T-helper 2 cell (primary cell): ENCODE data around the gene ZNF487.
"Not testable (repeated sequence)": the region's sequence is repeated elsewhere in the genome, so short reads cannot be mapped to it uniquely, and the experiment has no call there.

Experiments used
- DNase-seq, 5 experiments: peaks; one replicate each; pipeline versions ENCODE4 v3.0.0 to v3.0.0-alpha.2; 2012 to 2022

The ZNF487 gene

DNA sequence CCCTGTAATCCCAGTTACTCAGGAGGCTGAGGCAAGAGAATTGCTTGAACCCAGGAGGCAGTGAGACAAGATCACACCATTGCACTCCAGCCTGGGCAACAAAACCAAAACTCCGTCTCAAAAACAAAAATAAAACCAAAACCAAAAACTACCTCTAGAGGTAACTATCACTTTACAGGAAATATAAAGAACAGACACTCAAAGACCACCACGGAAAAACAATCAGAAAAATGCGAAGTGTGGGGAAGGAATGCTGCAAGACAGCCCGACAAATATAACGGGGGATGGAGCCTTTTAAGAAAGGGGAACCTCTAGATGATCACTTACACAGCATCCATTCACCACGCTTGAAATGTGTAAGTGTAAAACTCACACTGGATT, 32.2 kb upstream of the ZNF487 start:
- peak in 2 of 5 experiments; percentile 48 to 58 for DNase-seq

DNA sequence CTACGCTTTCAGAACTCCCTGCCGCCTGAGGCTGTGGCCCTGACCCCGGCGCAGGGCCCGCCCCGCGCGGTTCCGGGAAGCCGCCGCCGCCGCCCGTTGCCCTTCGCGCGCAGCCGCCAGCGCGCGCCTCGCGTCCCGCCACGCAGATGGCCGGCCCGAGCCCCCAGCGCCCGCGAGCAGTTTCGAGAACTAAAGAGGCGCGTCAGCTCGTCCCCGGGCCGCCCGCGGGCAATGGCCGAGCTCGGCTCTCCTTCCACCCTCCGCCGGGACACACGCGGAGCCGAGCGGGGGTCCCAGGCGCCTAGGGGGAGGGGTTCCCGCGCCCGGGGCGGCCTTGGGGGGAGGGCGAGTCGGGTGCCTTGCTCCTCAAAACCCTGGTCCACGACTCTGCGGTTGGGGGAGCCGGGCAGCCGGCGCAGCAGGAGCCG, 29.7 kb upstream of the ZNF487 start:
- DNase-seq, result peak; percentile 31 to 70 (median 41)

DNA sequence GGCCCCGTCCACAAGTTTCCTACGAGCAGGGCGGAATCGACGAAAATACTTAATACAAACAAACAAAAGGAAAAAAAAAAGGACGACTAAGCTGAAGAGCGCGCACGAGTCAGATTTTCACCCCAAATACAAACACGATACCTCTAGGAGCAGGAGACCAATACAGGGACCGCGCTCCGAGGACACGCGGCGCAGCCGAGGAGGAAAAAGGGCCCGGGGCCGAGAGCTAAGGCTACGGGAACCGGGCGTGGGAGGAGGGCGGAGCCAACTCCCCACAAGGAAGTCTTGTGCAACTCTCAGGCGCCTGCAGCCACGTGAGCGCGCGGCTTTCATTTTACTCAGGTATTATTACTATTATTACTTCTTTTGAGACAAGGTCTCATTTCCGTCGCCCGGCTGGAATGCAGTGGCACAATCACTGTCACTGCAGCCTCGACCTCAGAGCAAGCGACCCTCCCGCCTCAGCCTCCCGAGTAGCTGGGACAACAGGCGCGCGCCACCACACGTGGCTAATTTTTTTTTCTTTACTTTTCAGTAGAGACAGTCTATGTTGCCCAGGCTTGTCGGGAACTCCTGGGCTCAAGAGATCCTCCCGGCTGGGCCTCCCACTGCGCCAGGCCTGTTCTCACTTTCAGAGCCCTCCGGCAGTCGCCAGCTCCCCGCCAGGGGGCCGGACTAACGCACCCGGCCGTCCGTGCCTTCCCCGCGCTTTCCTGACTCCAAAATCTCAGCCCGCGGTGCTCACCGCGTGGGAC, 29.2 kb upstream of the ZNF487 start:
- peak; percentile 67 to 94 (median 82) for DNase-seq

DNA sequence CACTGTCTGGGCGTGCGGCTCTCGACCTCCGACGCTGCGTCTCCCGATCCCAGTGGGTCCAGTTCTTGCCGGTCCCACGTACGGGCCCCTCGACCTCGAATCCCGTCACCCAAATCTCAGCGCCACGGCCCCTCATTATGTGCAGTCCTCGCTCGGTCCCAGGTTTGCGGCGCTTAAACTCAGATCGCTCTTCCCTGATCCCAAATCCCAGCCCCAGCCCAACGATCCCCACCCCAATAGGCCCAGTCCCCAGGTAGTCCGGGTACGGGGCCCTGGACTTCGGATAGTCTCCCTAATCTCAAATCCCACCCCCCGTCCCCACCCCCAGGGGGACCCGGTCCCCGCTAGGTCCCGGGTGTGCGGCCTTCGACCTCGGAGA, 28.6 kb upstream of the ZNF487 start:
- peak in 1 of 5 experiments; percentile 9 for DNase-seq

DNA sequence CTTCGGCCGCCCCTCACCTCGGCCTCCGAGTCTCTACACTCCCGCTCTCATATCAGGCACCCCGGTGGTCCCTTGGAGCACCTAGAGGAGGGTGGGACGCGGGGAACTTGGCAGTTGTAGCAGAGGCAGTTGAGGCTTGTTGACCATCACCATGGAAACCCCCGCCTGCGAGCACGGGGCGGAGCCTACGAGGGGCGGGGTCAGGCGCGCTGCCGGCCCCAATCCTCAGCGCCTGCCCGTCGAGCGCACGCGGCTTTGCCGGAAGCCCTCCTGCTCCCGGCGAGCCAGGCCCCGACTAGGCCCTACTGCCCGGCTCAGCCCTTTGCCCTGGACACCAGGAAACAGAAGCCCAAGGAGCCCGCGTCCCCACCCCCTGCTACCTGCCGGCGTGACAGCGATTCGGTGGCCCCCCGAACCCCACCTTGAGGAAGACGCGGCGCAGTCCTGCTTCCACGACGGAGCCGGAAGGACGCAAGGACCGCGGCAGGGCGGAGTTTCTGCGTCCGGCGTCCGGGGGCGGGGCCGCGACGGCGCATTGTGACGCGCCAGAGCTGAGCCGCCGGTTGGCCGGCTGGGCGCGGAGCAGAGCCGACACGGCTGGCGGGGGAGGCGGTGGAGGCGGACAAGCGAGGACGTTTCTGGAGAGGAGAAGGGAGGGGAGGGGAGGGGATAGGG, 28.1 kb upstream of the ZNF487 start, which contains the start of gene HNRNPF:
TSS of gene HNRNPF (minus strand) at position 477 of the 675 bp plus-strand sequence. CDS start 21,302 bp downstream, outside the sequence.
- DNase-seq, result peak; percentile 89 to 98 (median 92)

DNA sequence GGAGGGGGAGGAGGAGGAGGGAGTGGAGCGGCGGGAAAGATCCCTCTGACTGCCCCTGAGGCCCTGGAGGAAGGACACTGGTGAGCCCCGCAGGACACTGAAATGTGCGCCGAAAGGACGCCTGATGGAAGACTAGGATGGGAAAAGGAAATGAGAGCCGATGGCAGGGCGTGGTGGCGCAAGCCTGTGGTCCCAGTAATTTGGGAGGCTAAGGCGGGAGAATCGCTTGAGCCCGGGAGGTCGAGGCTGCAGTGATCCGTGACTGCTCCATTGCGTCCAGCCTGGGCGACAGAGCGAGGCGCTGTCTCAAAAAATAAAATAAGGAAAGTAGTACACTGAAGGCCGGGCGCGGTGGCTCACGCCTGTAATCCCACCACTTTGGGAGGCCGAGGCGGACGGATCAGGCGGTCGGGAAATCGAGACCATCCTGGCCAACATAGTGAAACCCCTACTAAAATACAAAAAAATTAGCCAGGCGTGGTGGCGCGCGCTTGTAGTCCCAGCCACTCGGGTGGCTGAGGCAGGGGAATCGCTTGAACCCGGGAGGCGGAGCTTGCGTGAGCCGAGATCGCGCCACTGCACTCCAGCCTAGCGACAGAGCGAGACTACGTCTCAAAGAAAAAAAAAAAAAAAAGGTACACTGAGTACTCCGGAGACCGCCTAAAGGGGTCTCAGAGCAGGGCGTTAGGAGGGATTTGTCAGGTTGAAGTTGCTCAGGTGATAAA, 27.4 kb upstream of the ZNF487 start:
- peak; percentile 30 to 91 (median 66) for DNase-seq

DNA sequence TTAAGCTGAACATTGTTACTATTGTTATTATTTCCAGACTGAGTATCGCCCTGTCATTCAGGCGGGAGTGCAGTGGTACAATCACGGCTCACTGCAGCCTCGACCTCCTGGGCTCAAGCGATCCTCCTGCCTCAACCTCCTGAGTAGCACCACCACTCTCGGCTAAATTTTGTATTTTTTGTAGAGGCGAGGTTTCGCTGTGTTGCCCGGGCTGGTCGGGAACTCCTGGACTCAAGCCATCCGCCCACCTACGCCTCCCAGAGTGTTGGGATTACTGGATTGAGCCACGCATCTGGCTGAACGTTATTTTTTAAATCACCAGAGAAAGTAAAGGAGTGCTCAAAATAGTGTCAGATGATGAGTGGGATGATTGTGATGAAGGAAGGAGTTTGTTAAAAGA, 26.6 kb upstream of the ZNF487 start:
- DNase-seq, result no peak

DNA sequence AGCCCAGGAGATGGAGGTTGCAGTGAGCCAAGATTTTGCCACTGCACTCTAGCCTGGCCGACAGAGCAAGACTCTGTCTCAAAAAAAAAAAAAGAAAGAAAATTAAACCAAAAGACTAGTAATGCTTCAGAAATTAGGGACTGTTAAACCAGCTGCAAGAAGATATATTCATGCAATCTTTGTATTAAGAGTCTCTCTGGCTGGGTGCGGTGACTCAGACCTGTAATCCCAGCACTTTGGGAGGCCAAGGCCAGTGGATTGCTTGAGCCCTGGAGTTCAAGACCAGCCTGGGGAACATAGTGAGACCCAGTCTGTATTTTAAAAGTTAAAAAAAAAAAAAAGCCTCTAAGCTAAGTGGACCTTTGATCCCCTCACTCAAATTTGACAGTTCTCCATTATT, 25.4 kb upstream of the ZNF487 start:
- DNase-seq, result no peak

DNA sequence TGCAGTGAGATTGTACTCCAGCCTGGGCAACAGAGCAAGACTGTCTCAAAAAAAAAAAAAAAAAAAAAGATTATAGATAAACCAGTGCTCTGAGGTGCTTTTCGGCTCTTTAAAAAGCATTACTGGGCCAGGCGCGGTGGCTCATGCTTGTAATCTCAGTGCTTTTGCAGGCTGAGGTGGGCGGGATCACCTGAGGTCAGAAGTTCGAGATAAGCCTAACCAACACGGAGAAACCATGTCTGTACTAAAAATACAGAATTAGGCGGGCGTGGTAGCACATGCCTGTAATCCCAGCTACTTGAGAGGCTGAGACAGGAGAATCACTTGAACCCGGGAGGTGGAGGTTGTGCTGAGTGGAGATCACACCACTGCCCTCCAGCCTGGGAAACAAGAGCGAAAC, 21.4 kb upstream of the ZNF487 start:
- DNase-seq, result peak in 1 of 5 experiments; percentile 86

DNA sequence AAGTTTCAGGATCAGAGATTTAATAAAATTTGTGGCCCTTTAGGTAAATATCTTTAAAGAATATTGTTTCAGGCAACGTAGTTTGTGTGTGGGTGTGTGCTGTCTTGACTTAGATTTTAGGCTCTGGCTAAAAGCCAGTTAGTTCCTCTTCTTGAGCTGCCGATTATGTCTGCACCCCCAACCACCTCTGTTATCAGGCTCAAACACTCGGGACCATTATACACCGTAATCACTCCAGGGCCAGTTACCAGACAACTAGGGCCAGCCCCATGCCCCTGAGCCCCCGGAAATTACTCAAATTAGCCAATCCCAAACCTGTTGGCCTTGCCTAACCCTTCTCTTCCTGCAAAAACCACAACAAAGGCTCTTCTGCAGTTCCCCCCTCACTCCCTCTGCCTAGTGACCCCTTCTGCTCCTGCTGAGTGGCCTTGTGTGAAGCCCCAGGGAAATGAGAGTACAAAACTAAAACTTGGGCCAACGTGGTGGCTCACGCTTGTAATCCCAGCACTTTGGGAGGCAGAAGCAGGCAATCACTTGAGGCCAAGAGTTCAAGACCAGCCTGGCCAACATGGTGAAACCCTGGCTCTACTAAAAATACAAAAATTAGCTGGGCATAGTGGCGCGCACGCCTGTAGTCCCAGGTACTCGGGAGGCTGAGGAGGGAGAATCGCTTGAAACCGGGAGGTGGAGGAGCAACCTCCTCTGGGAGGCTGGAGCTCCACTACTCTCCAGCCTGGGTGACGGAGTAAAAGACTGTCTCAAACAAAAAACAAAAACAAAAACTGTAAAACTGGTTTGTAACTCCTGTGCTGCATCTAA, 18.8 kb upstream of the ZNF487 start:
- DNase-seq, result peak in 2 of 5 experiments; percentile 73 to 79

DNA sequence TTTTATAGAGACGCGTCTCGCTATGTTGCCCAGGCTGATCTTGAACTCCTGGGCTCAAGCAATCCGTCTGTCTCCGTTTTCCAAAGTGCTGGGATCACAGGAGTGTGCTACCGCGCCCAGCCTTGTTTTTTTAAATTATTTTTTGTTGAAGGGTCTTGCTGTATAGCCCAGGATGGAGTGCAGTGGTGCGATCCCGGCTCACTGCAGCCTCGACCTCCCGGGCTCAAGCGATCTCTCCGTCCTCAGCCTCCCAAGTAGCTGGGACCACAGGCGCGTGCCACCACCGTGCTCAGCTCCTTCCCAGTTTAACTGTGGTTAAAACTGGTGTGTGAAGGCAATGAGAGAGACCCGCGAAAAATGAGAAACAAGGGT, 16.9 kb upstream of the ZNF487 start:
- DNase-seq, result no peak

DNA sequence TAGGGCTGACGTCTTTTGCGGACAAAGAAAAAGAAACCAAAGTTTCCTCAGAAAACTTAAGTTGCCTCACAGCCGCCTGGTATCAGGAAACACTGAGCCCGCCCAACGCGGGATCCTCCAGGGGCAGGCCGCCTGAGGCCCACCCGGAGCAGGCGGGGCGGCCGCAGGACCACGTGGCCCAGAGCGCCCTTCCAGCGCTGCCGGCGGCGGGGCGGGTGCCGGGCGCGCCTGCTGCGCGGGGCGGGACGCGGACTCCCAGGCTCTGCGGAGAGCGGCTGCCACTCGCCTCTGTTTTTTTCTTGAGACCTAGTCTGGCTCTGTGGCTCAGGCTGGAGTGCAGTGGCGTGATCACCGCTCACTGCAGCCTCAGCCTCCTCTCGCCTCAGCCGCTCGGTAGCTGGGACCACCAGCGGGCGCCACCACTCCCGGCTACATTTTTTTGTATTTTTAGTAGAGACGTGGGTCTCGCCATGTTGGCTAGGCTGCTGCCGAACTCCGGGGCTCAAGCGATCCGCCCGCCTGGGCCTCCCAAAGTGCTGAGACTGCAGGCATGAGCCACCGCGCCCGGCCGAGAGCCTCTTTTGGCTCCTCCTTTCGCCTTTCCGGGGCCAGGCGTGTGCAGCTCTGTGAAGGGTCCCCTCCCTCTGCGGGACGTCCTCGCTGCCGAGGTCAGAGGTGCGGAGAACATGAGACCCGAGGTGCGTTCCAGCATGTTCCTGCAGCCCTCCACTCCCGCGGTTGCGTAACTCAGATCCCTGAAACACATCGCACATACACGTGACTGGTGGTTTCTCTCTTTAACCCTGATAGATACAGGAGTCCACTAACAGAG, 16.3 kb upstream of the ZNF487 start:
- DNase-seq, result peak; percentile 57 to 98 (median 76)

DNA sequence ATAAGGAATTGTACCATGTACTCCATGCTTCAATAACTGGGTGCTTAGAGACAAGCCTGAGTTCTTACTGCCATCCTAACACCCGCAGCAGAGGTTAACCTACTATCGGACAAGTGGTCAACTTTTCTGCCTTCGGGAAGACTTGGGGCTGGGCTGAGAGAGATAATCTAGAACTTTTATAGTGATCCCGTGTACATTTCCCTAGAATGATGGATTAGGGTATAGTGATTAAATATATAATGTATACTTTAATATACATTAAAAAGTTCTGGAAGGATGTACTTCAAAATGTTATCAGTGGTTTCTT, 15.8 kb upstream of the ZNF487 start:
- DNase-seq, result no peak

DNA sequence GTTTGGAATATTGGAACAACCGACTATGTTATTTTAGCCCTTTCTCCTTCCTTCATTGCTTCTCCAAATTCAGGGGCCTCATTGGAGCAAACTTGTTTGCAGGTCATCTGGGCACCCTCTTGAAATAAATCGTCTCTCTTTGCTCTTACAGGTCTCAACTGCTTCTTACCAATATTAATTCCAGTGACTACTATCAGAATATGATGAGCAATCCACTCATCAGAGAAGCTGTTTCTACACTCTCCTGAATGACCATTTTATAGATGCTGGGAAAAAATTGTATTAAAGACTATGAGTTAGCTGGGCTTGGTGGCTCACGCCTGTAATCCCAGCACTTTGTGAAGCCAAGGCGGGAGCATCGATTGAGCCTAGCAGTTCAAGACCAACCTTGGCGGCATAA, 15.4 kb upstream of the ZNF487 start:
- no peak for DNase-seq

DNA sequence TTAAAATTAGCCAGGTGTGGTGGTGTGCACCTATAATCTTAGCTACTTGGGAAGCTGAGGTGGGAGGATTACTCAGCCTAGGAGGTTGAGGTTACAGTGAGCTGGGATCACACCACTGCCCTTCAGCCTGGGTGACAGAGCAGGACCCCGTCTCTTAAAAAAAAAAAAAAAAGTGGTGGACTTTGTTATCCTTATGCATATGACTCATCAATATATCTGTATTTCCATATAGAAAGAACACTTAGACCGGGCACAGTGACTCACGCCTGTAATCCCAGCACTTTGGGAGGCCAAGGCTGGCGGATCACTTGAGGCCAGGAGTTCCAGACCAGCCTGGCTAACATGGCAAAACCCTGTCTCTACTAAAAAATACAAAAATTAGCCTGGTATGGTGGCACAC, 15.0 kb upstream of the ZNF487 start:
- not testable (repeated sequence) for DNase-seq

DNA sequence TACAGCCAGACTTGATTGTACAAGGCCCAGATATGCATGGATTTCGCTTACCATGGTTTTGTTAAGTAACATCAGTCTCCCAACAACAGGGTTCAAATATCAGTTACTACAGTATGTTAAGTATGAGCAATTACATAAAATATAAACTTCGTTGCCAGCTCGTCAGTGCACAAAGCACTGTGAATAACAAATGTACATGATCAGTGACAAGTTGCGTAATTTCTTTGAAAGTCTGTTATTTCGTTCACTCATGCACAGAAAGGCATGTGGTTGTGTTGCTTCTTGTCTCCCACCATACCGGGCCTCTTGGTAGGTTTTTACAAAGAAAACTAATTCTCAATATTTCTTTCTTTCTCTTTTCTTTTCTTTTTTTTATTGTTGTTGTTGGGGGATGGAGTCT, 12.5 kb upstream of the ZNF487 start:
- DNase-seq, result no peak

DNA sequence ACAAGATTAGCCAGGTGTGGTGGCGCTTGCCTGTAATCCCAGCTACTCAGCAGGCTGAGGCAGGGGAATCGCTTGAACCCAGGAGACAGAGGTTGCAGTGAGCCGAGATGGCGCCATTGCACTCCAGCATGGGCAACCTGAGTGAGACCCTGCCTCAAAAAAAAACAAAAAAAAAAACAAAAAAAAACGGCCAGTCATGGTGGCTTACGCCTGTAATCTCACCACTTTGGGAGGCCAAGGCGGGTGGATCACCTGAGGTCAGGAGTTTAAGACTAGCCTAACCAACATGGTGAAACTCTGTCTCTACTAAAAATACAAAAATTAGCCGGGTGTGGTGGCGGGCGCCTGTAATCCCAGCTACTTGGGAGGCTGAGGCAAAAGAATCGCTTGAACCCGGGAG, 10.4 kb upstream of the ZNF487 start:
- DNase-seq, result not testable (repeated sequence)

DNA sequence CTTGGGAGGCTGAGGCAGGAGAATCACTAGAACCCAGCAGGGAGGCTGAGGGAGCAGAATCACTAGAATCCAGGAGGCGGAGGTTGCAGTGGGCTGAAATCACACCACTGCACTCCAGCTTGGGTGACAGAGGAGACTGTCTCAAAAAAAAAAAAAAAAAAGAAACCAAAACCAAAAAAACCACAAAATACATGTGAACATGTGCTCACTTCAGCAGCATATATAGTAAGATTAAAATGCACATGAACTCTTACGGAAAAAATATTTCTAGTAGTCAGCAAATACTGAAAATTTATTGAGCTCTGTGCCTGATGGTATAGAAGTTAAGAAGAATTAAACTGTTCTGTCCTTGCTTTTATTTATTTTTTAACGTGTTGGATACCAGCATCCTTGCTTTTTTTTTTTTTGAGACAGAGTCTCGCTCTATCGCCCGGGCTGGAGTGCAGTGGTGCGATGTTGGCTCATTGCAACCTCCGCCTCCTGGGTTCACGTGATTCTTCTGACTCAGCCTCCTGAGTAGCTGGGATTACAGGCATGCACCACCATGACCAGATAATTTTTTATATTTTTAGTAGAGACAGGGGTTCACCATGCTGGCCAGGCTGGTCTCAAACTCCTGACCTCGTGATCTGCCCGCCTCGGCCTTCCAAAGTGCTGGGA, 9.6 kb upstream of the ZNF487 start:
- peak in 1 of 5 experiments; percentile 74 for DNase-seq

DNA sequence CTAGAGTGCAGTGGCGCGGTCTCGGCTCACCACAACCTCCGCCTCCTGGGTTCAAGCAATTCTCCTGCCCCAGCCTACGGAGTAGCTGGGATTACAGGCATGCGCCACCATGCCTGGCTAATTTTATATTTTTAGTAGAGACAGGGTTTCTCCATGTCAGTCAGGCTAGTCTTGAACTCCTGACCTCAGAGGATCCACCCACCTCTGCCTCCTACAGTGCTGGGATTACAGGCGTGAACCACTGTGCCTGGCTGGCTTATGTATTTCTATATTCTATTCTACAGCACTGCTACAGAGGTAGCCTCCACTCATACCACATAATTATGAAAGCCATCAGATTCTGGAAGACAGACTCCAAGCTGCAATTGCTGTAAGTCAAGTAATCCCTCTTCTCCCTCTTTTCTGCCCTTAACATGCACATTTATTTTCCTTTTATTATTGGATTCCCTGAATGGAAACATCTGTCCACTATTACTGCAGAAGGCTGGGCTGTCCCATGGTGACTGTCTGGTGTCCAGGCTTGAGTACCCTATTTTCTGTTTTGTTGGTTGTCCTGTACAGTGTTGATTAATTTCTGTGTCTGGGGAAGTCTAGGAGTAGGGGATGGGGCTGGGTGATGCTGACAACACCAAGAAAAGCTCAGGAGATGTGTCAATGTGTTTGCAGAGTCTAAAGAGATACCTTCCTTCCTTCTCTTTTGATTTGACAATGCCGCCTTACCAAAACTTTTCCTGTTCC, 5.8 kb upstream of the ZNF487 start:
- no peak for DNase-seq

DNA sequence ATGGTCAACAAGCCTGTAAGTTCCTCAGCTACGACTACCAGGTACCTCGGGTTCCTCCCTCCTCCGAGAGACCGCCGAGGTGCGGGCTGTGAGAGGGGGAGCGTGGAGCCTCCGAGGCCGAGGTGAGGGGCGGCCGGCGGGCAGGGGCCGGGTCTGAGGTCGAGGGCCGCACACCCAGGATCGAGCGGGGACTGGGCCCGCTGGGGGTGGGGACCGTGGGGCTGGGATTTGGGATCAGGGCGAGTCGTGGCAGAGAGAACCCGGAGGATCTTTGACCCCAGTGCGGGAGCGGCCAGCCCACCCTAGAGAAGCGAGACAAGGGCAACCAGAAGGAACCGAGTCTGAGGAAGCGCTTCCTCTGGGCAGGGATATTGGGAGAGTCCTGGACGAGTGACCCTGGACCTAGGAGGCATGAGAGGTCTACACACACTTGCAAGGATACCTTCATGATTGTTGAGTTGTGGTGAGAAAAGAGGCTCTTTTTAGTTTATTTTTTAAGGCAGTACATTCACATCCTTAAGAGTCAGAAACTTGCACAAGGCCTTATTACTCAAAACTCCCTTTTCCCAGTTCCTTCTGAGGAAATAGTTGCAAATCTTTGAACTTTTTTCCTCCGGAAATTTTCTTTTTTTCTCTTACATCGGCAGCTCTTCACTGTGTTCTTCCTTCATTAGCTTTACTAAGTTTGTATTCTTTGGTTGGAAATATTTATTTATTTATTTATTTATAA, 395 bp downstream of the ZNF487 start:
- DNase-seq, result no peak
